NCI-H82 treated with DMSO at 0.1 percent for 48 hours (cell line): ENCODE data around the gene KIAA1210.
"Not testable (repeated sequence)": the region's sequence is repeated elsewhere in the genome, so short reads cannot be mapped to it uniquely, and the experiment has no call there.

Experiments
- DNase-seq: peaks from one replicate; lab custom pipeline; 2025; ENCODE audit not compliant: unreplicated experiment; lab: John Stamatoyannopoulos, UW

Gene KIAA1210

DNA sequence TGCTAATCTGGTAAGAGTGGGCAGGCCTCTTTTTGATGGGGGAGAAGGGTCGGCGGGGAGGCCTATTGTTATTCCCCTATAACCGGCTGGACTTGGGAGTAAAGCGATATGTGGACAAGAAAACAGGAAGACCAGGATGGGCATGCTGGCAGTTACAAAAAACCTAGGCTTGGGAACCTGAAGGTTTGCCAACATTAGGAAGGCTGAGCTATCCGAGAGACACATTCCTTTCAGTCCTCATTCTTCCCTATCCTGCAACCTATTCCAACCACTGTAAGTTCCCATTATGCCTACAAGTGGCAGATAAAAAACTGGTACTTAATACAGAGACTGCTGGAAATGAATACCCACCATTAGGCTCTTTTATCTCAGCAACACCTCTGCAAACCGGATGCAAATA, 87.2 kb downstream of the KIAA1210 start:
- DNase-seq: no peak

DNA sequence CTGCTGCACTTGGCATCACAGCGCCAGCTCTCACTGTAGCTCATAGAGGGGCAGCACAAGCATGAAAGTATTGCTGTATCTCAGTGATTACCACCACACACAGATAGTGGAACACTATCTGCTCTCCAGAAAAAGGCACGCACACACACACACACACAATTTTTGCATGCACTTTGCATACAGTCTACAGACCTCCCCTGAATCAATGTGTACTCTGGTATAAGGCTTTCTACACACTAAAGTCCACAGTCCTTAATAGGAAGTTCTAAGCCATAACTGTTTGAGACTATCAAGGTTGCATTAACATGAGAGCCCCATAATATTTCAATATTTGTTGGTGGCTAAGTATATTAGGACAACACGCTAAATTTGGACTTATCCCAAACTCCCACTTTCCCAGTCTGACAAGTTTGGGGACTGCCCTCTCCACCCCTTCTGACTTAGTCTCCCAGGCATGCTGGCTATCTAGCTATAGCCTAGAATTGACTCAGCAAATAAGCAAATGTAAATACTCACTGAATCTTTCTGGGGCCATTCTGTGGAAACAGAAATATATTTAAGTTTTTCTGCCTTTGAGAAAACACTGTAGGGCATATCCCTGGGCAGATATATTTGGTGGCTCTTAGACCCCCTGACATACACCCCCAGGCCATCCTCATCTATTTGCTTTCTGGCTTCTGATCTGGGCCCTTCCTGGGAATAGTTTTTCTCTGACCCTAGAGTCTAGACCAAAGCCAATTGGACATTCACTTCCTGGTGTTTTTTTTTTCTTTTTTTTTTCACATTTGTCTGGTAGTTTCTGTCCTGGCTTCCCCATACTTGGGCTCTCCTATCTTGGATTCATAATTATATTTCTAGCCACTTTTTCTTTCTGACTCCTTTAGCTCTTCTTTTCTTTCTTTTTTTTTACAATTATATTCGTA, 91.2 kb downstream of the KIAA1210 start:
- DNase-seq: no peak

DNA sequence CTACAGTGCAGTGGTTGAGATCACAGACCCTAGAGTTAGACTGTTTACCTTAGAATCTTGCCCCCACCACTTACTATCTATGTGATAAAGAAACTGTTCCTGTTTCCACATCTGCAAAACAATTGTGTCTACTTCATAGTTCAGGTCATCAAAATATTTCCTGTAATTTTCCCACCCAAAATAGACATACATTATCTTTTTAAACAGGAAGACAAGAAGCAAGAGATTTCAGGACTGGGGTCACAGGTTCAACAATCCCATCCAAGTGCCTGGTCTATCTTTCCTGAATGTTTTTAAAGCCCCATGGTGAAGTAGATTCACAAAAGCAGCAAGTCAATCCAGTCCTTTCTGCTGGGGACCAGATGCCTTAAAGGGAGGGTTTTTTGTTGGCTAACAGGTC, 96.6 kb downstream of the KIAA1210 start:
- no peak for DNase-seq

DNA sequence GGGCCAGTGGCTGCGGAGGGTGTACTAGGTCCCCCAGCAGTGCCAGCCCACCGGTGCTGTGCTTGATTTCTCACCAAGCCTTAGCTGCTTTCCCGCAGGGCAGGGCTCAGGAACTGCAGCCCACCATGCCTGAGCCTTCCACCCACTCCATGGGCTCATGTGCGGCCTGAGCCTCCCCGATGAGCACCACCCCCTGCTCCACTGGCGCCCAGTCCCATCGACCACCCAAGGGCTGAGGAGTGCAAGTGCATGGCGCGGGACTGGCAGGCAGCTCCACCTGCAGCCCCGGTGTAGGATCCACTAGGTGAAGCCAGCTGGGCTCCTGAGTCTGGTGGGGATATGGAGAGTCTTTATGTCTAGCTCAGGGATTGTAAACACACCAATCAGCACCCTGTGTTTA, 98.0 kb downstream of the KIAA1210 start:
- not testable (repeated sequence) for DNase-seq

DNA sequence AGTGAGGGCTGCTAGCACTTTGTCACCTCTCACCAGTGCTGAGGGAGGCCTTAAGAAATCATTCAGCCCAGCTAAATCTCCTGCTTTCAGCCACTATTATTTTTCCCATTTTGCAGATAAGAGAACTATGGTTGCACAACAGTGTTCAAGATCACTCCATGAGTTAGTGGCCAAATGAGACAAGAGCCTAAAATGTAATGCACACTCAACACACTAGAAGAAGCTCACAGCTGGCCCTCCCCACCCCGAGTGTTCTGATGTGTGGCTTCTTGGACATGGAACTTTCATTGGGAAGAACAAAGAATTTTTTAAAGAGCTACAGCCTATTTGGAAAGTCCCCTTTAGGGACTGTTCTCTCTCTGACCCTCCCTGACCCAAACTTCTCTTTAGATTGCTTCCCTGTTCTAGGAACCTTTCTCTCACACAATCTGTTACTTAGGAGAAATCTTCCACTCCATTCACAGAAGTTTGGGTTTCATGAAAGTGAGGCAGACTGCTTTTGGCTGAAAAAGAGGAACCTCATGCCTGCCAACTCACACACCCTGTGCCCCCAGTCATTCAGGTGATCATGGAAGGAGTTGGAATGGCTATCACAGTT, 98.8 kb downstream of the KIAA1210 start:
- no peak for DNase-seq
